DND-41 (cell line): ENCODE data around the gene TLK1.
A peak's percentile ranks its signal among the peaks of the same experiment; 100 is the strongest.

Experiments
- ATAC-seq: fragments of 200-7000 bp; cut with Tn5 transposase; 3 replicates; pipeline ENCODE4 v1.9.1; 2021; ENCODE audit warnings: low read depth; ENCODE audit not compliant: insufficient read depth
- DNase-seq: peaks from one replicate; pipeline ENCODE4 v3.0.0-alpha.2; 2020
- H2AFZ ChIP-seq: 2 replicates; pipeline ENCODE4 v1.6.0; 2012; ENCODE audit warnings: low read depth, low read length
- H3K27ac ChIP-seq: 2 replicates; pipeline ENCODE4 v1.5.1; 2012; ENCODE audit warnings: low read length, inconsistent platforms
- H3K27me3 ChIP-seq: fragments of 200-600 bp; sonication (generic); 2 replicates; pipeline ENCODE4 v1.6.0; 2012; ENCODE audit warnings: low read length, mild to moderate bottlenecking, inconsistent platforms; ENCODE audit not compliant: insufficient read depth, poor library complexity
- H3K36me3 ChIP-seq: 2 replicates; pipeline ENCODE4 v1.5.1; 2012; ENCODE audit warnings: low read length, inconsistent platforms; ENCODE audit not compliant: insufficient read depth
- H3K4me1 ChIP-seq: 2 replicates; pipeline ENCODE4 v1.5.1; 2012; ENCODE audit warnings: mild to moderate bottlenecking, low read length; ENCODE audit not compliant: insufficient read depth
- H3K4me2 ChIP-seq: 2 replicates; pipeline ENCODE4 v1.6.0; 2012; ENCODE audit warnings: mild to moderate bottlenecking, moderate library complexity, low read length, inconsistent platforms; ENCODE audit not compliant: insufficient read depth
- H3K4me3 ChIP-seq, 2 experiments: fragments of 200-600 bp in 1 of 2; shearing (Covaris generic) in 1 of 2; 2 replicates each; pipeline ENCODE4 v1.5.1; 2012 to 2016; ENCODE audit warnings: inconsistent platforms in 2 of 2, low read length in 2 of 2, mild to moderate bottlenecking in 2 of 2, low read depth in 1 of 2, moderate library complexity in 1 of 2
- H3K79me2 ChIP-seq: 2 replicates; pipeline ENCODE4 v1.6.0; 2012; ENCODE audit warnings: low read length, inconsistent platforms; ENCODE audit not compliant: insufficient read depth
- H3K9ac ChIP-seq: 2 replicates; pipeline ENCODE4 v1.6.0; 2012; ENCODE audit warnings: low read depth, mild to moderate bottlenecking, inconsistent platforms, low read length, moderate library complexity
- H3K9me3 ChIP-seq: 2 replicates; pipeline ENCODE4 v1.5.1; 2012; ENCODE audit warnings: low read length, moderate library complexity, mild to moderate bottlenecking, inconsistent platforms; ENCODE audit not compliant: insufficient read depth, severe bottlenecking
- H4K20me1 ChIP-seq: 2 replicates; pipeline ENCODE4 v1.6.0; 2012; ENCODE audit warnings: low read length; ENCODE audit not compliant: insufficient read depth
- CTCF ChIP-seq: IDR thresholded peaks from 2 replicates; pipeline ENCODE4 v1.5.1; 2012; ENCODE audit warnings: borderline replicate concordance, low read length, moderate library complexity, mild to moderate bottlenecking; ENCODE audit not compliant: poor library complexity, severe bottlenecking; ENCODE audit errors: extremely low read depth
- EZH2 ChIP-seq: IDR thresholded peaks from 3 replicates; pipeline ENCODE4 v1.6.1; 2012; ENCODE audit warnings: borderline replicate concordance, low read depth, mild to moderate bottlenecking, moderate library complexity, low read length, inconsistent platforms; ENCODE audit not compliant: severe bottlenecking

TLK1 gene

GRCh38 chr2:170973492-170974303 lies 187.0 kb downstream of the TLK1 start:
- ATAC-seq = peak; percentile 94
- Histone ChIP-seq H3K4me3 (peak overlapping the region; percentile 16 to 61; a peak in 3 of 4 replicates), H3K27me3 (no peaks in the 10 kb centered on the region), H3K4me2 (peak overlapping the region; percentile 68), H3K9ac (peak overlapping the region; percentile 64), H4K20me1 (no peaks in the 10 kb centered on the region), H3K9me3 (no peaks in the 10 kb centered on the region), H3K4me1 (peaks cover 15% of the 10 kb centered on the region), H3K79me2 (no peaks in the 10 kb centered on the region), H3K27ac (peak overlapping the region; percentile 58), H2AFZ (peak overlapping the region; percentile 94), H3K36me3 (no peaks in the 10 kb centered on the region)
- TF ChIP-seq EZH2 = no peak
- TF ChIP-seq CTCF = peak; percentile 96
- DNase-seq = peak; percentile 86

- Histone ChIP-seq H4K20me1 (no peaks in the 10 kb centered on the region), H3K36me3 (0 out of 2 replicates have a peak, but pooled peaks cover 2% of the 10 kb centered on the region), H3K4me3 (peak overlapping the region in 1 of 2 experiments; percentile 61; a peak in 2 of 4 replicates), H3K9me3 (no peaks in the 10 kb centered on the region), H2AFZ (peak overlapping the region; percentile 94), H3K27me3 (no peaks in the 10 kb centered on the region), H3K27ac (no peak overlapping the region; the same call in 1 of the 2 replicates), H3K4me1 (peaks cover 15% of the 10 kb centered on the region), H3K4me2 (peak overlapping the region; percentile 68), H3K9ac (peak overlapping the region; percentile 64), H3K79me2 (no peaks in the 10 kb centered on the region)
- TF ChIP-seq EZH2 = no peak
- no peak for TF ChIP-seq CTCF
- DNase-seq (no peak), ATAC-seq (no peak)
Observed at GRCh38 chr2:170973225-170973491, 187.5 kb downstream of the TLK1 start.

- H2AFZ ChIP-seq = peak overlapping the region; percentile 94
- H3K9me3 ChIP-seq = no peaks in the 10 kb centered on the region
- TF ChIP-seq EZH2 (no peak), CTCF (no peak)
- peak overlapping the region in 1 of 2 experiments; percentile 61; a peak in 1 of 4 replicates for H3K4me3 ChIP-seq
- H3K36me3 ChIP-seq = peaks cover 8% of the 10 kb centered on the region; the same call in 1 of the 2 replicates
- H4K20me1 ChIP-seq = no peaks in the 10 kb centered on the region
- no peak for DNase-seq
- no peaks in the 10 kb centered on the region for H3K79me2 ChIP-seq
- H3K27ac ChIP-seq = no peak overlapping the region
- peak overlapping the region; percentile 64 for H3K9ac ChIP-seq
- peaks cover 15% of the 10 kb centered on the region for H3K4me1 ChIP-seq
- H3K4me2 ChIP-seq = peak overlapping the region; percentile 68
- ATAC-seq = 0 out of 3 replicates have a peak, but pooled peaks have one; percentile 1
- no peaks in the 10 kb centered on the region for H3K27me3 ChIP-seq
Observed at GRCh38 chr2:170972296-170973224, 188.1 kb downstream of the TLK1 start.
